H9 (cell line): Measurements from ENCODE around the gene OGA. TPM values are rescaled to one million over a fixed set of nuclear protein-coding genes. Genes with fewer than 3 reads are reported as not detected.

Experiments
- DNase-seq: peaks from one replicate; pipeline ENCODE4 v3.0.0-alpha.2; 2017
- H2AFZ ChIP-seq: one replicate; pipeline ENCODE4 v1.6.1; 2013; ENCODE audit warnings: mild to moderate bottlenecking, low read length, control low read depth, moderate library complexity
- H2AK5ac ChIP-seq: 2 replicates; pipeline ENCODE4 v1.6.1; 2013; ENCODE audit warnings: low read length, control low read depth, mixed read lengths; ENCODE audit not compliant: insufficient read length
- H2BK120ac ChIP-seq: one replicate; pipeline ENCODE4 v1.6.1; 2013; ENCODE audit warnings: low read depth, mild to moderate bottlenecking, low read length, control low read depth, inconsistent platforms; ENCODE audit not compliant: poor library complexity, severe bottlenecking
- H2BK12ac ChIP-seq: 2 replicates; pipeline ENCODE4 v1.6.1; 2013; ENCODE audit warnings: low read length, control low read depth, mixed read lengths, low read depth; ENCODE audit not compliant: insufficient read length
- H2BK15ac ChIP-seq: 2 replicates; pipeline ENCODE4 v1.6.1; 2013; ENCODE audit warnings: low read depth, low read length, control low read depth
- H2BK20ac ChIP-seq: one replicate; pipeline ENCODE4 v1.6.1; 2013; ENCODE audit warnings: low read depth, mild to moderate bottlenecking, low read length, control low read depth, inconsistent platforms; ENCODE audit not compliant: poor library complexity, severe bottlenecking
- H2BK5ac ChIP-seq: 2 replicates; pipeline ENCODE4 v1.6.1; 2013; ENCODE audit warnings: low read length, control low read depth, mixed read lengths; ENCODE audit not compliant: insufficient read length
- H3K14ac ChIP-seq: 2 replicates; pipeline ENCODE4 v1.6.1; 2013; ENCODE audit warnings: low read length, control low read depth; ENCODE audit not compliant: insufficient read depth
- H3K18ac ChIP-seq: 2 replicates; pipeline ENCODE4 v1.6.1; 2013; ENCODE audit warnings: low read depth, mild to moderate bottlenecking, mixed read lengths, low read length, control low read depth; ENCODE audit not compliant: insufficient read length
- H3K23ac ChIP-seq: 2 replicates; pipeline ENCODE4 v1.6.1; 2013; ENCODE audit warnings: low read length, control low read depth, mixed read lengths, low read depth; ENCODE audit not compliant: insufficient read length
- H3K23me2 ChIP-seq: 2 replicates; pipeline ENCODE4 v1.6.1; 2013; ENCODE audit warnings: low read depth, mild to moderate bottlenecking, mixed read lengths, low read length, control low read depth; ENCODE audit not compliant: insufficient read length, poor library complexity, severe bottlenecking
- H3K27ac ChIP-seq: 2 replicates; pipeline ENCODE4 v1.5.1; 2013; ENCODE audit warnings: low read length, control low read depth, mixed read lengths, low read depth; ENCODE audit not compliant: insufficient read length
- H3K27me3 ChIP-seq: 2 replicates; pipeline ENCODE4 v1.6.1; 2013; ENCODE audit warnings: low read length, control low read depth, inconsistent platforms; ENCODE audit not compliant: insufficient read depth
- H3K4ac ChIP-seq: 2 replicates; pipeline ENCODE4 v1.6.1; 2013; ENCODE audit warnings: low read depth, mild to moderate bottlenecking, control low read depth, inconsistent platforms, low read length, moderate library complexity
- H3K4me1 ChIP-seq: 2 replicates; pipeline ENCODE4 v1.6.1; 2013; ENCODE audit warnings: low read length, control low read depth, inconsistent platforms; ENCODE audit not compliant: insufficient read depth
- H3K4me2 ChIP-seq: 2 replicates; pipeline ENCODE4 v1.6.1; 2013; ENCODE audit warnings: low read length, control low read depth, mixed read lengths; ENCODE audit not compliant: insufficient read length, insufficient read depth
- H3K56ac ChIP-seq: 2 replicates; pipeline ENCODE4 v1.6.1; 2013; ENCODE audit warnings: low read depth, mild to moderate bottlenecking, mixed read lengths, low read length, control low read depth; ENCODE audit not compliant: insufficient read length
- H3K79me1 ChIP-seq: 2 replicates; pipeline ENCODE4 v1.6.1; 2013; ENCODE audit warnings: low read depth, mild to moderate bottlenecking, moderate library complexity, low read length, control low read depth, inconsistent platforms; ENCODE audit not compliant: insufficient read depth, poor library complexity, severe bottlenecking
- H3K79me2 ChIP-seq: 2 replicates; pipeline ENCODE4 v1.6.1; 2013; ENCODE audit warnings: low read length, control low read depth, inconsistent platforms; ENCODE audit not compliant: insufficient read depth
- H3K9ac ChIP-seq: 2 replicates; pipeline ENCODE4 v1.6.1; 2013; ENCODE audit warnings: low read length, control low read depth, mixed read lengths; ENCODE audit not compliant: insufficient read length; ENCODE audit errors: extremely low read depth
- H3K9me3 ChIP-seq: one replicate; pipeline ENCODE4 v1.6.1; 2013; ENCODE audit warnings: low read depth, low read length, inconsistent platforms; ENCODE audit not compliant: control insufficient read depth
- H3T11ph ChIP-seq: one replicate; pipeline ENCODE4 v1.6.1; 2013; ENCODE audit warnings: mild to moderate bottlenecking, low read length, control low read depth, inconsistent platforms
- H4K20me1 ChIP-seq: one replicate; pipeline ENCODE4 v1.6.1; 2013; ENCODE audit not compliant: control insufficient read depth, insufficient read length, insufficient read depth
- H4K5ac ChIP-seq: 2 replicates; pipeline ENCODE4 v1.6.1; 2013; ENCODE audit warnings: low read depth, mild to moderate bottlenecking, mixed read lengths, low read length, control low read depth; ENCODE audit not compliant: insufficient read length
- H4K8ac ChIP-seq: replicated peaks from 2 replicates; pipeline ENCODE4 v1.6.1; 2013; ENCODE audit warnings: low read length, control low read depth, mixed read lengths, low read depth; ENCODE audit not compliant: insufficient read length
- H4K91ac ChIP-seq: 2 replicates; pipeline ENCODE4 v1.6.1; 2013; ENCODE audit warnings: low read depth, mild to moderate bottlenecking, moderate library complexity, mixed read lengths, low read length, control low read depth; ENCODE audit not compliant: insufficient read length
- H3K27ac Mint-ChIP-seq, 3 experiments: 2 replicates in 2 of 3; 3 replicates in 1 of 3; pipeline ENCODE4 v1.8.0; 2020 to 2021; ENCODE audit warnings: mixed read lengths in 3 of 3, mild to moderate bottlenecking in 1 of 3, moderate library complexity in 1 of 3
- H3K27me3 Mint-ChIP-seq: 2 replicates; pipeline ENCODE4 v1.8.0; 2021; ENCODE audit warnings: low read depth, mild to moderate bottlenecking, moderate library complexity, mixed read lengths
- H3K36me3 Mint-ChIP-seq, 3 experiments: 2 replicates in 2 of 3; 3 replicates in 1 of 3; pipeline ENCODE4 v1.8.0; 2020 to 2021; ENCODE audit warnings: low read depth in 3 of 3, mixed read lengths in 3 of 3; ENCODE audit not compliant: insufficient read depth in 1 of 3
- H3K4me1 Mint-ChIP-seq, 2 experiments: 2 replicates each; pipeline ENCODE4 v1.8.0; 2020; ENCODE audit warnings: mixed read lengths in 2 of 2
- H3K4me3 Mint-ChIP-seq, 2 experiments: 2 replicates in 1 of 2; 3 replicates in 1 of 2; pipeline ENCODE4 v1.8.0; 2020 to 2021; ENCODE audit warnings: mild to moderate bottlenecking in 2 of 2, mixed read lengths in 2 of 2, moderate library complexity in 1 of 2
- H3K9me3 Mint-ChIP-seq, 2 experiments: 2 replicates in 1 of 2; 3 replicates in 1 of 2; pipeline ENCODE4 v1.8.0; 2020; ENCODE audit warnings: mild to moderate bottlenecking in 2 of 2, mixed read lengths in 2 of 2, moderate library complexity in 1 of 2
- WGBS: extraction: QIAGEN DNeasy Blood & Tissue Kit; methylation state at CpG from one replicate; pipeline ENCODE4 v1.1.7; 2013; ENCODE audit warnings: missing lambda C conversion rate, low lambda C conversion rate, mixed read lengths; ENCODE audit not compliant: insufficient read length; ENCODE audit errors: extremely low coverage; 5-methylcytosine and 5-hydroxymethylcytosine counted together
- total RNA-seq: library from RNA; stranded (reverse); gene quantifications from 2 replicates; pipeline ENCODE4 v1.2.1, GENCODE V29; 2021
- TF ChIP-seq, protein P1 (sequence below): fragments of 200-600 bp; sonication (generic); conservative IDR thresholded peaks from 3 replicates; pipeline ENCODE4 v1.8.0; 2021; ENCODE audit warnings: antibody characterized with exemption, mild to moderate bottlenecking

The OGA gene
- total RNA-seq, 1 experiment from 2014 or later = 125 TPM

DNA sequence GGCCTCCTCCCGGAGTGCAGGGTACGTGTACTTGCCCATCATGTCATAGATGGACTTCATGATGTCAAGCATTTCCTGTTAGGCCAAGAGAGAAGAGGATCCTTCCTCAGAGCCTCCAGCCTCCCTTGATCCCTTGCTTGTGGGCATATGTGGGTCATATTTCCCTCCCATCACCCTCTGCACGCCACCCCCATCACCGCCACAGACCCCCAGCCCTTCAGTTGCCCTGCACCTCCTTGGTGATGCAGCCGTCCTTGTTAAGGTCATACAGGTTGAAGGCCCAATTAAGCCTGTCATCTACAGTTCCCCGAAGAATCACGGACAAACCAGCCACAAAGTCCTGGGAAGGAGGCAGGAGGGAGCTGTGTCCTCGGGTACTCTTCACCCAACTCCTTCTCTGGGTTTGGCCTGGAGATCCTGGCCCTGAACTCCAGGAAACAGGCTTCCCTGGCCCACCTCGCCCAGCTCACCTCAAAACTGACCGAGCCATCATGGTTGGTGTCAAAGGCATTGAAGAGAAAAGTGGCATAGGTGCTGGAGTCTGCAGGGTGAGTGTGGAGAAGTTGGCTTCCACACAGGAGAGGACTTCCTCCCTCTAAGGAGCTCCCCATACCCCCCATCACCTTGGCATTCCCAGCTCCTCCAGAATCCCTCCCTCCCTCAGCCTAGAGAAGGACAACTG lies 9.8 kb upstream of the OGA start:
- no peaks in the 10 kb centered on the region for H3K79me2 ChIP-seq
- H2AK5ac ChIP-seq = no peak overlapping the region
- no peak overlapping the region for H2BK20ac ChIP-seq
- no peak overlapping the region for H3K56ac ChIP-seq
- no peak overlapping the region; a peak in 1 of 5 replicates for H3K4me3 Mint-ChIP-seq
- H4K5ac ChIP-seq = no peak overlapping the region
- H2BK5ac ChIP-seq = no peak overlapping the region
- H3K9me3 Mint-ChIP-seq = no peaks in the 10 kb centered on the region
- H3K27ac Mint-ChIP-seq = no peak overlapping the region
- no CpG with 5 or more reads among the region's 10 CpGs for WGBS
- no peak overlapping the region for H3K18ac ChIP-seq
- H4K8ac ChIP-seq = no peak overlapping the region
- no peak overlapping the region for H2AFZ ChIP-seq
- no peak overlapping the region for H3K27ac ChIP-seq
- no peak overlapping the region for H2BK15ac ChIP-seq
- H3K4me1 ChIP-seq = peaks cover 6% of the 10 kb centered on the region; the same call in 1 of the 2 replicates
- no peak overlapping the region for H2BK120ac ChIP-seq
- peaks cover 3 to 9% (median 6%) of the 10 kb centered on the region in 3 experiments; a peak in 6 of 7 replicates for H3K36me3 Mint-ChIP-seq
- H3K23ac ChIP-seq = no peak overlapping the region
- H3K4ac ChIP-seq = no peak overlapping the region
- H4K20me1 ChIP-seq = peaks cover 3% of the 10 kb centered on the region
- no peak overlapping the region for H2BK12ac ChIP-seq
- TF ChIP-seq, protein P1, sequence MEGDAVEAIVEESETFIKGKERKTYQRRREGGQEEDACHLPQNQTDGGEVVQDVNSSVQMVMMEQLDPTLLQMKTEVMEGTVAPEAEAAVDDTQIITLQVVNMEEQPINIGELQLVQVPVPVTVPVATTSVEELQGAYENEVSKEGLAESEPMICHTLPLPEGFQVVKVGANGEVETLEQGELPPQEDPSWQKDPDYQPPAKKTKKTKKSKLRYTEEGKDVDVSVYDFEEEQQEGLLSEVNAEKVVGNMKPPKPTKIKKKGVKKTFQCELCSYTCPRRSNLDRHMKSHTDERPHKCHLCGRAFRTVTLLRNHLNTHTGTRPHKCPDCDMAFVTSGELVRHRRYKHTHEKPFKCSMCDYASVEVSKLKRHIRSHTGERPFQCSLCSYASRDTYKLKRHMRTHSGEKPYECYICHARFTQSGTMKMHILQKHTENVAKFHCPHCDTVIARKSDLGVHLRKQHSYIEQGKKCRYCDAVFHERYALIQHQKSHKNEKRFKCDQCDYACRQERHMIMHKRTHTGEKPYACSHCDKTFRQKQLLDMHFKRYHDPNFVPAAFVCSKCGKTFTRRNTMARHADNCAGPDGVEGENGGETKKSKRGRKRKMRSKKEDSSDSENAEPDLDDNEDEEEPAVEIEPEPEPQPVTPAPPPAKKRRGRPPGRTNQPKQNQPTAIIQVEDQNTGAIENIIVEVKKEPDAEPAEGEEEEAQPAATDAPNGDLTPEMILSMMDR = no peak
- peaks cover 7% of the 10 kb centered on the region for H3K27me3 Mint-ChIP-seq
- no peak overlapping the region for H4K91ac ChIP-seq
- H3K4me2 ChIP-seq = no peak overlapping the region
- H3T11ph ChIP-seq = no peak overlapping the region
- H3K23me2 ChIP-seq = peaks cover 19% of the 10 kb centered on the region
- H3K79me1 ChIP-seq = no peaks in the 10 kb centered on the region
- H3K14ac ChIP-seq = no peak overlapping the region
- no peak for DNase-seq
- H3K4me1 Mint-ChIP-seq = peaks cover 18 to 23% of the 10 kb centered on the region in 2 experiments
- no peaks in the 10 kb centered on the region for H3K9me3 ChIP-seq
- H3K9ac ChIP-seq = no peak overlapping the region
- no peaks in the 10 kb centered on the region for H3K27me3 ChIP-seq
